Measurements from ENCODE around the gene CNR2.
"Not testable (repeated sequence)": the region's sequence is repeated elsewhere in the genome, so short reads cannot be mapped to it uniquely, and the experiment has no call there.

The CNR2 gene

DNA sequence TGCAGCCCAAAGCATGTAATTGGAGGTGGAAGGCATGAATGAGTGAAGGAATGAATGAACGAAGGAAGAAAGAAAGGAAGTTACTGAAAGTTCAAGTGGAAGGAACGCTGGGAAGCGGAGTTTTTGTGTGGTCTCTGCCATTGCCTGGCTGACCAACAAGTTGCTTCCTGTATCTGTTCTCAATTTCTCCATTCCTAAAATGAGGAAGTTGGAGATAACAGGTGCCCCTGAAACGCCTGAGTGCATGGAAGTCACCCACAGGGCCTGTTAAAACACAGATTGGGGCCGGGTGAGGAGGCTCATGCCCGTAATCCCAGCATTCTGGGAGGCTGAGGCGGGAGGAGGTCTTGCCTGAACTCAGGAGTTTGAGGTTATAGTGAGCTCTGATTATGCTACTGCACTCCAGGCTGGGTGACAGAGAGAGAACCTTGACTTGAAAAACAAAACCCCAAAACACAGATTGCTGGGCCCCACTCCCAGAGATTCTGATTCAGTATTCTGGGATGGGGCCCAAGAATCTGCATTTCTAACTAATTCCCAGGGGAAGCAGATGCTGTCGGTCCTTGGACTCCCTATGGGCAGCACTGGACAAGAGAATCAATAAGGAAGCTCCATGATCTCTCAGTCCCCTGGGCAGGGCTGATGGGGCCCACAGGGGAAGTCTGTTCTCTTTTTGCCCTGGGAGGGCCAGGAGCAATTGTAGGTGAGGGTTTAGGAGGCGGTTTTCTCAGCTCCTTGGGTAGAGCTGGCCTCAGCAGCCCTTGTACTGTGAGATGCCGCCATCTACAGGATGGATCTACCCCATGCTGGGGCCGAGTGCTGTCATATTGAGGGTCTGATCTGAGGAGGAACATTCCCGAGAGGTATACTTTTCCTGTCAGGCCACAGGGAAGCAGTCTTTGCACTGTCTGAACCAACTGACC lies 3.3 kb upstream of the CNR2 start:
- DNase-seq (ENCODE audit: low spot score), result peak; percentile 87

- DNase-seq (ENCODE audit: low spot score), result no peak
Observed at GRCh38 chr1:23915466-23915865, 2.3 kb upstream of the CNR2 start.

DNA sequence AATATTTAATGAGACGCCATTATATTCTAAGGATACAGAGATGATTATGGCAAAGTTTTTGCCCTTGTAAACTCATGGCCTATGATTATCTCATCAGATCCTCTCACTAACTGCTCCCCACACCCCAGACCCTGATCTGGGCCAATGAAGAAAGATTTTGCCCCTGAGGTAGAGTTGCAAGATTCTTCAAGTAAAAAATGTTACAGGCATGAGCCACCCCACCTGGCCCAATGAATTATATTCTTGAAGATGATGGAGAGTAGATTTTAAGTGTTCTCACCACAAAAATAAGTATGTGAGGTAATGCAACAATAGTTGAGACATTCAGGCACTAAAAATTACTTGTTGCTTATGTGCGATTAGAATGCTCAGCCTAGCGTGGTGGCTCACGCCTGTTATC lies 1.8 kb upstream of the CNR2 start:
- no peak for DNase-seq (ENCODE audit: low spot score)

- DNase-seq (ENCODE audit: low spot score), result no peak
Observed at GRCh38 chr1:23911921-23912320, 1.2 kb downstream of the CNR2 start.

DNA sequence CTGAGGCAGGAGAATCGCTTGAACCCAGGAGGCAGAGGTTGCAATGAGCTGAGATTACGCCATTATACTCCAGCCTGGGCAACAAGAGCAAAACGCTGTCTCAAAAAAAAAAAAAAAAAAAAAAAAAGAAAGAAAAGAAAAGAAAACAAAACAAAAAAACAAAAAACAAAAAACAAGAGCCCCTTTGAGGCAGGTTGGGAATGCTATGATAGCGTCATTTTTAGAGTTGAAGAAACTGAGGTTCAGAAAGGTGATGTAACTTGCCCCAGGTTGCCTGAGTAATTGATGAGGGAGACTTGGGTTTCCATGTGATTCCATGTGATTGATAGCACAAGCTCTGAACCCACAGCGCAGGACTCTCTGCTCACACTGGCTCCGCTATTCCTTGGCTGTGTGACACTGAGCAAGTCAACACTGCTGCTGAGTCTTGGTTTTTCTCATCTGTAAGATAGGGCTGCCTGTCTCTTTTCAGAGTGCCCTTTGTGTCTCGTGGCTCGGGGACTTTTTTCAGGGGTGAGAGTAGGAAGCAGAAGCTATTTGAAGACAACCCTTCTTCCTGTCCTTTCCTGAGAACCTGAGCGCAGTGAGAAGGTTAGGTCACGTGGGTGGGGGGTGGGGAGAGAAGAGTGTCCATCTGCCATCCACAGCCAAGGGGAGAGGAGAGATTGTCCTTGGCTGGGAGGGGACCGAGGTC lies 2.5 kb downstream of the CNR2 start:
- no peak for DNase-seq (ENCODE audit: low spot score)

DNA sequence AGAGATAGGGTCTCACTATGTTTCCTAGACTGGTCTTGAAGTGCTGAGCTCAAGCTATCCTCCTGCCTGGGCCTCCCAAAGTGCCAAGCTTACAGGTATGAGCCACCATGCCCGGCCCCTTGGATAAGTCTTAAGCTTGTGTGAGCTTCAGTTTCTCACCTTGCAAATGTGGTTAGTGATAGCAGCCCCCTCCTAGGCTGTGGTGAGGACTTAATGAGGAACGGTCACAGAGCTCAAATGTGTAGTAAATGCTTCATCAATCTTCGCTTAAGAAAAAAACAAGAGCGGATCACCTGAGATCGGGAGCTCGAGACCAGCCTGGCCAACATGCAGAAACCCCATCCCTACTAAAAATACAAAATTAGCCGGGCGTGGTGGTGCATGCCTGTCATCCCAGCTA lies 3.0 kb downstream of the CNR2 start:
- no peak for DNase-seq (ENCODE audit: low spot score)

DNA sequence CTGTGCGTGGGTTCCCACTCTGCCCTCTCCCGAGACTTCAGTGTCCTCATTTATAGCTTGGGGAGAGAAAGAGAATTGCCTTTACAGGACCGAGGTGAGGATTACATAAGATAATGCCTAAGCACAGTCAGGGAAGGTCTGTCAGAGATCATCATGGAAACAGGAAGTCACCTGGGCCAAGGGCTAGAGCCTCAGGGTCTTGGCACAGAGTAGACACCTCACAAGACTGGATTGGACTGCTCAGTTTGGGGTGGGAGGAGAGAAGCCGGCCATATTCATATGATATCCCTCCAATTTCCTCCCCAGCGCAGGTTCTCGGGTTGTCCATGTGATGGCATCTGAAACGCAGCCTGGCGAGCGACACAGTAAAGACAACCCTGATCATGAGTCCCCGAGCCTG lies 3.8 kb downstream of the CNR2 start:
- no peak for DNase-seq (ENCODE audit: low spot score)

DNA sequence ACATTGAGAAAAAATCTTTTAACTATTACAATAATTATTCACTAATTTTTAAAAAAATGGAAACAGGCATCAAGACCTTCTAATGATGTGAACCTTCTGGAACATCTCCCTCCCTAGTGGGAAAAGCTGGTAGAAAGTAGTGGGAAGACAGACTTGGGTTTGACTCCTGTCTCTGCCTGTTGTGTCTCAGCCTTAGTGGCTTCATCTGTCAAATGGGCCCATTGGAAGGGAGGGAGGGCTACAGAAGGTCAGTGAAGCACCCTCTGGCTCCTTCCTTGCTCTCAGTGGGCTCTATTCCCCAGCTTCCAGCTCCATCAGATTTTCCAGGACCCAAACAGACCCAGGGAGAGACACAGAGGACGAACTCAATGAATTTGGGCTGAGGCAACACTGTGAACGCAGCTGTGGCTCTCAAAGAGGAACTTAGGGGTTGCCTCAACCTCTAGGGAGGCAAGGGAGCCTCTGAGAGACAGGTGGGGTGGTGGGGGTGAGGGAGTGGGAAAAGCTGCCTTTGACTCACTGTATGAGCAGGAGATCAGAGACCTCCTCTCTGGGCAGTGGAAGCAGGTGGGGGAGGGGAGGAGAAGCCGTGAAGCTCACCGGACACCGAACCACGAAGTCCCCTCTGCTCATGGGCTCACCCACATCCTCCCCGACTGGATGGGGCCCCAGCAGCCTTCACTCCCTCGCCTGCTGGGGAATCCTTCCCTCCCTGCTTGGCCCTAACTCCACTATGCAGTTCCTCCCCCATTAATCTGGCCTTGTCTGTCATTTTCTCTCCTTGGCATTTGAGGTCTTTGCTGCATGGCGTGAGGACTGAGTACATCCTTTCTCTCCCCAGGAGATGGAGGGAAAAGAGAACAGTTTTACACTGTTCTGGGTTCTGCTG lies 4.5 kb downstream of the CNR2 start:
- no peak for DNase-seq (ENCODE audit: low spot score)

- no peak for DNase-seq (ENCODE audit: low spot score)
Observed at GRCh38 chr1:23906731-23907130, 6.4 kb downstream of the CNR2 start.

GRCh38 chr1:23905461-23906025 lies 7.6 kb downstream of the CNR2 start:
- DNase-seq (ENCODE audit: low spot score), result no peak

DNA sequence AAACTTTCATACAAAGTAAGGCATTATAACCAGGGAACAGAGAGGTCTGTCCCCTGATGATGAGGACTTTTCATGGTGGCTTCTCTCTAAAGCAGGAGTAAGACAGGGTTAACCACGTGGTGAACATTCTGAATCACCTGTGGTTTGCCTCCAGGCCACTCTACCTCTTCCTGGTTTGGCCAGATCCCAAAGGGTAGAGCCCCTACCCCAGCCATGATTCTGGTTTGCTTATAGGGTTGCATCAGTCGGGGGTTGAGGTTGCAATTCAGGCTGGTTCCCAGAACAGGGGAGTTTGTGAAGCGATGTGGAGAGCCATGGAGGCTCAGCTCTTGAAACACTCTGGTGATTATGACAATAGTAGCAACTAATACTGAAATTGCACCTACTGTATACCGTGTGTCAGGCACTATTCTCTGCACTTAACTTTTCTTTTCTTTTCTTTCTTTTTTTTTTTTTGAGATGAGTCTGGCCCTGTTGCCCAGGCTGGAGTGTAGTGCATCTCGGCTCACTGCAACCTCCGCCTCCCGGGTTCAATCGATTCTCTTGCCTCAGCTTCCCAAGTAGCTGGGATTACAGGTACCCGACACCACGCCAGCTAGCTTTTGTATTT lies 8.3 kb downstream of the CNR2 start:
- DNase-seq (ENCODE audit: low spot score), result peak; percentile 71

- no peak for DNase-seq (ENCODE audit: low spot score)
Observed at GRCh38 chr1:23903754-23904153, 9.4 kb downstream of the CNR2 start.

GRCh38 chr1:23902321-23903278 lies 10.6 kb downstream of the CNR2 start:
- no peak for DNase-seq (ENCODE audit: low spot score)

GRCh38 chr1:23900017-23900416 lies 13.1 kb downstream of the CNR2 start:
- DNase-seq (ENCODE audit: low spot score), result not testable (repeated sequence)

DNA sequence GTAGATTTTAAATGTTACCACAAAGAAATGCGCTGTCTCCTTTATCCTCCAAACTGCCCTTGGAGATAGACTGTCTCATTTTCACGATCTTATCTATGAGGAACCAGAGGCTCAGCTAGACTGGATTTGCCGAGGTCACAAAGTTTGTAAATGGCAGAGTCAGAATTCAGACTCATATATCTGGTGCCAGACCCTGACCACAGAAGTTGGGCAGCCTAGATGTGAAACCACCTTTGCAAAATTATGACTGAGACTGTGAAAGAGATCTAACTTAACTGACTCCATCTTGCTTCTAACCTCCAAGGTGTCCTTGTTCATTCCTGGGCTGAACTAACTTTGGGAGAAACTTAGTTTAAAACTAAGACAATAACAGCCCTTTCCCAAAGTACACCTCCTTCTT lies 14.1 kb downstream of the CNR2 start:
- DNase-seq (ENCODE audit: low spot score), result no peak

- no peak for DNase-seq (ENCODE audit: low spot score)
Observed at GRCh38 chr1:23897083-23897482, 16.1 kb downstream of the CNR2 start.

GRCh38 chr1:23896491-23896890 lies 16.7 kb downstream of the CNR2 start:
- no peak for DNase-seq (ENCODE audit: low spot score)

- no peak for DNase-seq (ENCODE audit: low spot score)
Observed at GRCh38 chr1:23895993-23896392, 17.2 kb downstream of the CNR2 start.

DNA sequence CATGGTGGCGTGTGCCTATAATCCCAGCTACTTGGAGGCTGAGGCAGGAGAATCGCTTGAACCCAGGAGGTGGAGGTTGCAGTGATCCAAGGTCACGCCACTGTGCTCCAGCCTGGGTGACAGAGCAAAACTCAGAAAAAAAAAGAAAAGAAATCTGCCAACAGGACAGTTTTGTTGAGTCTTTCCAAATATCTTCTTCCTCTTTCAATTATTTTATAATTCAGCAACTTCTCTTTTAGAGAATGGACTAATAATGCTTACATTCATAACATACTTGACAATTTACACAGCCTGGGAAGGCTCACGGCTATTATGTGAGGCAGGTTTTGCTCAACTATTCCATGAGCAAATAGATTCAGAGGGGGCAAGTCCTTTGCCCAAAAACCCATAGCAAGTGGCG lies 18.1 kb downstream of the CNR2 start:
- DNase-seq (ENCODE audit: low spot score), result no peak

DNA sequence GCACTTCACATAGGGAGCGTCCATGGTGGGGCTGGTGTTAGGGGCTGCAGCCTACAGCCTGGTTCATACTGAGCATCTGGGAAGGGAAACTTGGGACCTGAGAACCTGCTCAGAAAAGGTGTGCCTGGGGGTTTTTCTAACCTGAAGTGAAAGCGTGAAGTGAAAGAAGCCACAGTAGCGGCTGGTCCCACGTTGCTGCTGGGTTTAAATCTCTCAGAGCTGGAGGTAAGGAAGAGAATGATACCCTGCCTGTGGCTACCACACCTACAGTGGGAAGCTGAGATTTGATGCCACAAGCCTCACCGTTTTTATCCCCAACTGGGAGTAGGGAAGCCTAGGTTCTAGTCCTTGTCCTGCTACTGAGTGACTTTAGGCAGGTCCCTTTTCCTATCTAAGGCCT lies 24.1 kb downstream of the CNR2 start:
- no peak for DNase-seq (ENCODE audit: low spot score)

DNA sequence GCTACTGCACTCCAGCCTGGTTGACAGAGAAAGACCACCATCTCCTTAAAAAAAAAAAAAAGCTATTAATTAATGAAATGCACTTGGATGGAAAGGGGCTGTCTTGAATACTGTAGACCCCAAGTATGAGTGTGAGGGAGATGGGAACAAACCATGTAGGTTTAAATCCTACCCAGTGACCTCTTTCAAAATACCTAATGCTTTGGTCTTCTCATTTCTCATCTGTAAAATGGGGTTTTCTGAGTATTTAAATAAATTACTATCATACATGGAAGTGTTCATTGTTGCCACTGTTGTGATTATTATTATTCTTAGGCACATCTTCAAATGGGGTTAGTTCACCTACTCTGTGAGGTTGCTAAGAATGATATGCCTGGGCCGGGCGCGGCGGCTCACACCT lies 27.9 kb downstream of the CNR2 start:
- DNase-seq (ENCODE audit: low spot score), result no peak
